SK-N-MC (cell line): ENCODE measurements around the gene AFP.

Experiments
- EZH2 ChIP-seq: fragments of 200-600 bp; sonication (generic); IDR thresholded peaks from one replicate; pipeline ENCODE4 v1.6.1; 2017; ENCODE audit warnings: antibody characterized with exemption
- POLR2AphosphoS5 ChIP-seq: IDR thresholded peaks from 2 replicates; pipeline ENCODE4 v1.6.1; 2012; ENCODE audit warnings: mild to moderate bottlenecking, low read depth, low read length, borderline replicate concordance

GRCh38 chr4:73417342-73417741, 18.7 kb upstream of the AFP start:
- no peak for TF ChIP-seq EZH2
- no peak for TF ChIP-seq POLR2AphosphoS5
